ENCODE measurements around the gene PIGL.

- no peak for TF ChIP-seq POLR2A (IDR thresholded peaks at IDR 0.05; ENCODE audit: low read depth, low read length)
- TF ChIP-seq SMC3 (IDR thresholded peaks at IDR 0.05; ENCODE audit: low read depth, low read length): no peak
Observed at GRCh38 chr17:16241906-16242399, 24.9 kb downstream of the PIGL start.
